HCT116 (cell line): ENCODE results near the gene CLCN3. TPM values are rescaled to one million over a fixed set of nuclear protein-coding genes. Genes with fewer than 3 reads are reported as not detected.

Experiments
- ATAC-seq: fragments of 200-7000 bp; cut with Tn5 transposase; 2 replicates; pipeline ENCODE4 v1.9.1; 2020; ENCODE audit warnings: mild to moderate bottlenecking, moderate library complexity
- BruUV-seq: library from RNA; stranded (reverse); fragments of 400-500 nt; replicated peaks from 2 replicates; lab custom pipeline; 2021; lab: Mats Ljungman, UMichigan
- CTCF ChIA-PET: fragments of 300-600 bp; sonication (Branson Sonifier 250); formaldehyde crosslinking; loops from one replicate; lab custom pipeline; 2021; ENCODE audit warnings: antibody characterized with exemption; lab: Charles Lee
- POLR2A ChIA-PET: fragments of 300-600, 350-600 bp; sonication (Branson Sonifier 250); formaldehyde crosslinking; loops from one replicate; lab custom pipeline; 2021; ENCODE audit warnings: antibody characterized with exemption; lab: Charles Lee
- RAD21 ChIA-PET, 2 experiments: fragments of 300-600 bp; sonication (Branson Sonifier 250); formaldehyde crosslinking; loops; one replicate each; lab custom pipeline; 2023; ENCODE audit warnings: low total read pairs in 2 of 2; ENCODE audit not compliant: uncharacterized antibody in 2 of 2, unreplicated experiment in 2 of 2, low non-redundant PET in 1 of 2; lab: Charles Lee
- DNase-seq: peaks from one replicate; pipeline ENCODE4 v3.0.0-alpha.2; 2010; ENCODE audit warnings: low read depth, low spot score
- H2AFZ ChIP-seq: fragments of 200-600 bp; shearing (Covaris generic), sonication (generic); 2 replicates; pipeline ENCODE4 v1.6.1; 2017; ENCODE audit warnings: low read depth, mixed run types, mixed read lengths, antibody characterized with exemption, low read length; ENCODE audit not compliant: poor library complexity, severe bottlenecking
- H3K27ac ChIP-seq: 2 replicates; pipeline ENCODE4 v1.5.1; 2012; ENCODE audit warnings: low read depth, low read length
- H3K27me3 ChIP-seq: fragments of 200-600 bp; sonication (generic); 2 replicates; pipeline ENCODE4 v1.6.1; 2016; ENCODE audit warnings: mixed run types, low read length, mixed read lengths; ENCODE audit not compliant: insufficient read depth
- H3K36me3 ChIP-seq, 2 experiments: fragments of 200-500 bp in 1 of 2; fragments of 200-600 bp in 1 of 2; sonication (Bioruptor generic) in 1 of 2; sonication (generic) in 1 of 2; 2 replicates each; pipeline versions ENCODE4 v1.5.1 to v1.6.1; 2014 to 2016; ENCODE audit warnings: low read length in 2 of 2, inconsistent platforms in 1 of 2, mixed read lengths in 1 of 2, mixed run types in 1 of 2; ENCODE audit not compliant: insufficient read depth in 2 of 2, control insufficient read depth in 1 of 2
- H3K4me1 ChIP-seq, 2 experiments: fragments of 200-600 bp in 1 of 2; sonication (generic) in 1 of 2; 2 replicates each; pipeline versions ENCODE4 v1.5.1 to v1.6.1; 2012 to 2017; ENCODE audit warnings: low read length in 2 of 2, inconsistent platforms in 1 of 2, mild to moderate bottlenecking in 1 of 2, mixed read lengths in 1 of 2, mixed run types in 1 of 2, moderate library complexity in 1 of 2; ENCODE audit not compliant: insufficient read depth in 2 of 2, control insufficient read depth in 1 of 2
- H3K4me2 ChIP-seq: fragments of 200-600 bp; sonication (generic); 2 replicates; pipeline ENCODE4 v1.6.1; 2017; ENCODE audit warnings: mixed run types, low read length, mixed read lengths
- H3K4me3 ChIP-seq, 2 experiments: fragments of 200-600 bp in 1 of 2; sonication (generic) in 1 of 2; replicated peaks in 1 of 2; 2 replicates each; pipeline ENCODE4 v1.5.1; 2011 to 2016; ENCODE audit warnings: low read length in 2 of 2, control low read depth in 1 of 2, low read depth in 1 of 2, mild to moderate bottlenecking in 1 of 2, mixed read lengths in 1 of 2, mixed run types in 1 of 2
- H3K79me2 ChIP-seq: fragments of 200-600 bp; sonication (generic); 2 replicates; pipeline ENCODE4 v1.6.1; 2017; ENCODE audit warnings: mild to moderate bottlenecking, mixed run types, low read length, moderate library complexity, mixed read lengths; ENCODE audit not compliant: insufficient read depth
- H3K9ac ChIP-seq: fragments of 200-600 bp; sonication (generic); 2 replicates; pipeline ENCODE4 v1.6.1; 2016; ENCODE audit warnings: low read length, mixed read lengths
- H3K9me2 ChIP-seq: fragments of 200-600 bp; sonication (generic), shearing (Covaris generic); 2 replicates; pipeline ENCODE4 v1.6.1; 2017; ENCODE audit warnings: mixed run types, mild to moderate bottlenecking, moderate library complexity; ENCODE audit not compliant: insufficient read depth
- H3K9me3 ChIP-seq, 2 experiments: fragments of 200-500 bp in 1 of 2; fragments of 200-600 bp in 1 of 2; sonication (Bioruptor generic) in 1 of 2; sonication (generic) in 1 of 2; 2 replicates each; pipeline ENCODE4 v1.6.1; 2014 to 2017; ENCODE audit warnings: low read length in 2 of 2, mixed read lengths in 2 of 2, inconsistent platforms in 1 of 2, low read depth in 1 of 2, mild to moderate bottlenecking in 1 of 2, mixed run types in 1 of 2, moderate library complexity in 1 of 2; ENCODE audit not compliant: control insufficient read depth in 1 of 2, insufficient read depth in 1 of 2
- H4K20me1 ChIP-seq: fragments of 200-600 bp; sonication (generic), shearing (Covaris generic); 2 replicates; pipeline ENCODE4 v1.6.1; 2017; ENCODE audit warnings: mixed run types, mild to moderate bottlenecking, moderate library complexity; ENCODE audit not compliant: insufficient read depth
- ATF3 ChIP-seq: IDR thresholded peaks from 2 replicates; pipeline ENCODE4 v1.6.1; 2012
- CBX3 ChIP-seq: IDR thresholded peaks from 2 replicates; pipeline ENCODE4 v1.6.1; 2012; ENCODE audit warnings: low read depth
- CEBPB ChIP-seq: IDR thresholded peaks from 2 replicates; pipeline ENCODE4 v1.6.1; 2012; ENCODE audit warnings: low read depth
- EGR1 ChIP-seq: IDR thresholded peaks from 2 replicates; pipeline ENCODE4 v1.6.1; 2012; ENCODE audit warnings: low read depth
- EZH2 ChIP-seq: fragments of 200-600 bp; sonication (generic); IDR thresholded peaks from 2 replicates; pipeline ENCODE4 v1.6.1; 2017; ENCODE audit warnings: antibody characterized with exemption, mixed run types
- FOSL1 ChIP-seq: IDR thresholded peaks from 2 replicates; pipeline ENCODE4 v1.6.1; 2012; ENCODE audit warnings: low read depth
- JUND ChIP-seq: IDR thresholded peaks from 2 replicates; pipeline ENCODE4 v1.6.1; 2012
- POLR2A ChIP-seq: IDR thresholded peaks from 2 replicates; pipeline ENCODE4 v1.7.0; 2011; ENCODE audit warnings: borderline replicate concordance; ENCODE audit not compliant: insufficient read depth, insufficient read length; ENCODE audit errors: extremely low read depth
- POLR2AphosphoS5 ChIP-seq: IDR thresholded peaks from 2 replicates; pipeline ENCODE4 v1.6.1; 2011; ENCODE audit warnings: mild to moderate bottlenecking, low read depth, low read length, moderate library complexity
- SIN3A ChIP-seq: IDR thresholded peaks from 2 replicates; pipeline ENCODE4 v1.6.1; 2012; ENCODE audit warnings: low read depth
- SP1 ChIP-seq: IDR thresholded peaks from 2 replicates; pipeline ENCODE4 v1.6.1; 2012; ENCODE audit warnings: low read depth
- SRF ChIP-seq: IDR thresholded peaks from 2 replicates; pipeline ENCODE4 v1.6.1; 2012; ENCODE audit warnings: low read depth
- TCF7L2 ChIP-seq: IDR thresholded peaks from 2 replicates; pipeline ENCODE4 v1.7.0; 2011; ENCODE audit warnings: borderline replicate concordance, inconsistent platforms; ENCODE audit not compliant: insufficient read depth, insufficient read length; ENCODE audit errors: extremely low read depth
- YY1 ChIP-seq: IDR thresholded peaks from 2 replicates; pipeline ENCODE4 v1.6.1; 2011; ENCODE audit warnings: low read length, low read depth, moderate library complexity, mild to moderate bottlenecking; ENCODE audit not compliant: insufficient replicate concordance; ENCODE audit errors: extremely low read depth
- intact Hi-C: fragments of 100-400 bp; cut with micrococcal nuclease; formaldehyde crosslinking; loops from 2 replicates; pipeline ENCODE4 v1.10.0; 2022
- total RNA-seq: library from RNA; stranded (reverse); gene quantifications from one replicate; pipeline ENCODE4 v1.2.1, GENCODE V29; 2021; ENCODE audit not compliant: unreplicated experiment
- TF ChIP-seq, protein P1 (sequence below): IDR thresholded peaks from 2 replicates; pipeline ENCODE4 v1.6.1; 2012

CLCN3 gene
- total RNA-seq, 1 experiment from 2014 or later: 60.4 TPM

- no peaks in the 10 kb centered on the region for H3K9me2 ChIP-seq
- ChIA-PET CTCF (interaction anchor here (0.9 to 1.5 kb wide), 3 partner anchors 39 to 389 kb away, joined by 4 to 7 read pairs (median 4); partner anchors contain the start of gene CLCN3), RAD21 (no interaction called here), POLR2A (interaction anchor here (1.0 to 3.6 kb wide), 3 partner anchors 9 to 117 kb away, joined by 3 to 17 read pairs (median 12); partner anchors contain the start of gene CLCN3)
- no peak overlapping the region for H2AFZ ChIP-seq
- H3K27me3 ChIP-seq: no peaks in the 10 kb centered on the region
- peaks cover 87% of the 10 kb centered on the region for H3K79me2 ChIP-seq
- intact Hi-C loops: no loop called here
- H3K9ac ChIP-seq: peak overlapping the region; percentile 71
- TF ChIP-seq SRF: no peak
- peaks cover 31 to 43% of the 10 kb centered on the region in 2 experiments for H3K4me1 ChIP-seq
- no peaks in the 10 kb centered on the region for H3K9me3 ChIP-seq
- H3K36me3 ChIP-seq: no peaks in the 10 kb centered on the region
- H4K20me1 ChIP-seq: no peaks in the 10 kb centered on the region
- ATAC-seq (peak; percentile 4; the same call in 1 of the 2 replicates), DNase-seq (no peak)
- H3K27ac ChIP-seq: peak overlapping the region; percentile 79; the same call in 1 of the 2 replicates
- H3K4me3 ChIP-seq: peak overlapping the region; percentile 60 to 63
- BruUV-seq: TSS peak; percentile 98
- H3K4me2 ChIP-seq: peak overlapping the region; percentile 86
These were observed 38.8 kb downstream of the CLCN3 start for GRCh38 chr4:169658975-169659715.

- peak; percentile 99 for DNase-seq
- Histone ChIP-seq H4K20me1 (no peaks in the 10 kb centered on the region), H3K9ac (peak overlapping the region; percentile 71), H3K27me3 (no peaks in the 10 kb centered on the region), H3K9me3 (no peaks in the 10 kb centered on the region), H3K79me2 (peaks cover 86% of the 10 kb centered on the region), H3K9me2 (no peaks in the 10 kb centered on the region), H3K27ac (peak overlapping the region; percentile 79), H2AFZ (peak overlapping the region; percentile 24), H3K36me3 (no peaks in the 10 kb centered on the region), H3K4me2 (peak overlapping the region; percentile 86), H3K4me3 (peak overlapping the region; percentile 60 to 63), H3K4me1 (peaks cover 32 to 44% of the 10 kb centered on the region in 2 experiments)
- TF ChIP-seq, protein P1, sequence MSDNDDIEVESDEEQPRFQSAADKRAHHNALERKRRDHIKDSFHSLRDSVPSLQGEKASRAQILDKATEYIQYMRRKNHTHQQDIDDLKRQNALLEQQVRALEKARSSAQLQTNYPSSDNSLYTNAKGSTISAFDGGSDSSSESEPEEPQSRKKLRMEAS: peak; percentile 23; the same call in 1 of the 2 replicates
- TF ChIP-seq ATF3 (peak; percentile 88), CBX3 (peak; percentile 59; the same call in 1 of the 2 replicates), CEBPB (peak; percentile 96), EZH2 (no peak), POLR2A (no peak), SIN3A (no peak; the same call in 1 of the 2 replicates), FOSL1 (peak; percentile 81), POLR2AphosphoS5 (peak; percentile 83; the same call in 1 of the 2 replicates), EGR1 (0 out of 2 replicates have a peak, but pooled peaks have one; percentile 29), TCF7L2 (peak; percentile 81), SP1 (peak; percentile 81), YY1 (peak; percentile 86), SRF (peak; percentile 62), JUND (peak; percentile 85)
- POLR2A ChIA-PET: interaction anchor here (1.0 to 3.6 kb wide), 5 partner anchors 10 to 117 kb away, joined by 3 to 17 read pairs (median 3); partner anchors contain the start of genes CLCN3 and NEK1
- RAD21 ChIA-PET: no interaction called here
- intact Hi-C loops: loop anchor here (1.0 to 2.0 kb wide), 2 partner anchors 40 to 47 kb away; partner anchors contain the start of genes CLCN3 and NEK1
- BruUV-seq: TSS peak; percentile 69
- CTCF ChIA-PET: interaction anchor here (0.6 to 1.5 kb wide), 3 partner anchors 40 to 94 kb away, joined by 3 to 7 read pairs (median 4); partner anchors contain the start of gene CLCN3
- ATAC-seq: peak; percentile 94
These were observed 39.6 kb downstream of the CLCN3 start for GRCh38 chr4:169659716-169660670.
